ENCODE results near the gene NT5DC1.

Gene NT5DC1

DNA sequence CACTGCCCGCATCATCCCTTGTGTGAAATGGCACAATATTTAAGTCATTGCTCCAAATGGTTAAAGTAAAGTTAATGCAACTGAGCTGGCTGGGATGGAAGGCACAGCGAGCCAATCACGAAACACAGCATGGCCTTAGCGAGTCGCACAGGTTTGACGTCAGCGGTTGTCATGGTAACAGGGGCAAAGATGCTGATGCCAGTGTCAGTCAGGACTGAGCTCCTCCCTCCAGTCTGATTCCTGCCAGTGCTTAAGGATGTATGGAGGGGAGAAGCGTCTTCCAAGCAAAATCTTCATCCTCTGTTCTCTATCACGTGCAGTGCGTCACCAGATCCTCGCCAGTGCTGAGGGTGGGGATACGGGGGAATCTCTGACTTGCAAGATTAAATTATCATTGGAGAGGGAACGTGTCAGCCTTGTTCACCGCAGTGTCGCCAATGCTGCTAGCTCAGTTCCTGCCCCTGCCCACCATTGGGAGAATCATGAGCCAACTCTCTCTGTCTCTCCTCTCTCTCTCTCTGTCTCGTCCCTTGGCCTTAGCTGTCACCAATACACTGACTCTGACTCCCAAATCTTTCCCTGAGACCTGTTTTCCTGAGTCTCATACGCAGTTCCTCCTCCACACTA is 128.7 kb downstream of the NT5DC1 start:
- in situ Hi-C loops (cut with HindIII; ENCODE audit: low sequenced_read_pairs): no loop called here

DNA sequence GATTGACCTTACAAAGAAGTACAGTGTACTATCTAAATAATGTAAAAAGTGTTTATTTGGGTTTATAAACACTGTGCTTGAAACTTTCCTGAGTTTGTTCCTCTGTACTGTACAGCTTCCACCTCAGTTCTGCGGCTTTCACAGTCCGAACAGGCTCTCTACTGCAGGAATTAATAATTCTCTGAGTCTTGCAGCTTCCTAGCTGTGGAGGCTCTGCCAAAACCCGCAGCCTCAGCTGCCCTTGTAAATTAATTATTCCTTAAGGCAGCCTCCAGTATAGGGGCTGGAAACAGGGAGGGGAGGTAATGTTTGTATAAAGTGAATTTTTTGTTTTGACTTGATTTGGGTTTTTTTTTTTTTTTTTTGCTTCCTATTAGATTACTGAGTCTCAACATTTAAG is 134.0 kb downstream of the NT5DC1 start:
- in situ Hi-C loops (cut with HindIII; ENCODE audit: low sequenced_read_pairs): no loop called here

DNA sequence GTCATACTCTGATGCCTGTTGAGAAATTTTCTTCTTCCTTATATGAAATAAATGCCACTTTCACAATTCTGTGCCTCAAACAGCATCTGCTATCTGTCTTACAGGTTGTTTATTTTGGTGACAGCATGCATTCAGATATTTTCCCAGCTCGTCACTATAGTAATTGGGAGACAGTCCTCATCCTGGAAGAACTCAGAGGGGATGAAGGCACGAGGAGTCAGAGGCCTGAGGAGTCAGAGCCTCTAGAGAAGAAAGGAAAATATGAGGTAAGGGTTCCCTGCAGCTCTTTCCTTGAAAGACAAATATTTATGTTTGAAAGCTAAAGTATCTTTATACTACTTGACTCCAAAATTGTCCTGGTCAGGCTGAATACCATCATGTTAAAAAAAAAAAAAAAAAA is 137.4 kb downstream of the NT5DC1 start:
- in situ Hi-C loops (cut with HindIII; ENCODE audit: low sequenced_read_pairs): no loop called here

DNA sequence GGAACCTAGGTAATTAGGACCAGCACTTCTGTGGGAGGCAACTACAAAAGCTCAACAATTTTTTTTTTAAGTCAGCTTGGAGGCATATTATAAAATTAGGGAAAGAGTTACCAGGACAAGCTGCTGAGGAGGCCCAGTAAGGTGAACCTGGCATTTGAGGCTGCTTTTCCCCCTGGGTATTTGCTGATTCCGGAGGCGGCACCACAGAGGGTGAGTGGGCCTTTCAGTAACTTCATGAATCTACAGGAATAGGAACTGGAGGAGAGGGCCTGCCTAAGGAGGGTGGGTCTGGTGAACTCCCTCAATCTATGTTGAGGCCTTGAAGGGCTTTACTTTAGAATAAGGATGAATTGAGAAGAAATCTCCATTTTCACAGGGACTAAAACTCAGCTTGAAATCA is 138.6 kb downstream of the NT5DC1 start:
- in situ Hi-C loops (cut with HindIII; ENCODE audit: low sequenced_read_pairs): no loop called here

DNA sequence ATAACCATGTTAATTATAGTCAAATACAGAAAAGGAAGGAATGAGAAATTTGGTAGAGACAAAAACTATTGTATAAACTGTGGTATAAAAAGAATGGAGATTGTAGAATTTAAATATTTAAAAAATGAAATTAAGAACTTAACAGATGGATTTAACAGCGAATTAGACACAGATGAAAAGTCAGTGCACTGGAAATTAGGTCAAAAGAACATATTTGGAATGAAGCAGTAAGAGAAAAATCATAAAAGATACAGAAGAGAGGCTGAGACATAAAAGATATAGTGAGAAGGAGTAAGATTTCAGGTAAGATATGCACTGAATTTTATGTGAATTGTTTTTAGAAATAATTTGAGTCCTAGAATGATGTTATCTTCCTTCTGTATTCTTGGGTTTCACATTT is 139.2 kb downstream of the NT5DC1 start:
- in situ Hi-C loops (cut with HindIII; ENCODE audit: low sequenced_read_pairs): no loop called here

DNA sequence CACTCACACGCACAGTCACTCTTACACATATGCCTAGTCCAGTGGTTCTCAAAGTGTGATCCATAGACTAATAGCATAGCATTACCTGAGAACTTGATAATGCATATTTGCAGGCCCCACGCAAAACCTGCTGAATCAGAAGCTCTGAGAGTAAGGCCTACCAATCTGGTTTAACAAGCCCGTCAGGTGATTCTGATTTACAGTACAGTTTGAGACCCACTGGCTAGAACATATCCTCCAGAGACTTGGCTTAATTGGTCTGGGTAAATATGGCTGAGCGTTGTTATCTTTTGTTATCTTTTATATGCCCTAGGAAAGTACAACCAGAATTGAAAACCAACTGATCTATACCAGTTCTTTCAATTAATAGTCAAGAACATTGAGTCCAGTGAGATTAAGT is 143.6 kb downstream of the NT5DC1 start:
- in situ Hi-C loops (cut with HindIII; ENCODE audit: low sequenced_read_pairs): no loop called here

DNA sequence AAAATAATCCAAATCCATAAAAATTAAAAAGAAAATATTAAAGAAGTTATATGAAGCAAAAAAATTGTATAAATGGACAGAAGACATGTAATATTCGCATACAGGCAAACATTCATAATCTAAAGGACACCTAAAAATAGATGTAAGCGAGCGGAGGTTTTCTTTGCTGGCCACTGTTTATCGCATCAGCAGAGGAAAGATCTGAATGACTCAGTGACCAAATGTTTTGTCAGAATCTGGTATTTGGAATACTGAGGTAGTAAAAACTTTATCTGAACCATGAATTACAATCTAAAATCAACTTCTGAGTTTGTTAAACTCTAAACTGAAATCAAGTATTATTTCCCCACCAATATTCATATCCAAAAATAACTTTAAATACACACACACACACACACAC is 145.4 kb downstream of the NT5DC1 start:
- in situ Hi-C loops (cut with HindIII; ENCODE audit: low sequenced_read_pairs): no loop called here

DNA sequence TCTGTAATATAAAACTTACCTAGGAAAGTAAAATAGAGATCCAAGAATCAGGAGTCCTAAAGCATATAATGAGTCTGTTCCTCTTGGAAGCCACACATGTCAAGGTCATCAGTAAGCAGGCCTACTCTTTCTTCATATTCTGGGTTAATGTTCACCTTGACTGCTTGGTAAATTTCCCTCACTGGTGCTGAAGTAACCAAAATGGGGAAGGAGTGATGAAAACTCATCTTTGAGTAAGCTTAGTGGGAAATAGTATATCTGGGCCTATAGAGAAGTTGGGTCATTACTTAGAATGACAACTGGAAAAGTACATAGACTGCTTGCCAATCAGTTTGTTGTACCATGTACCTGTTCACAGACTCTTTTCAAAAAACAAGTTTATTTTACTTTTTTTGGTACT is 146.6 kb downstream of the NT5DC1 start:
- in situ Hi-C loops (cut with HindIII; ENCODE audit: low sequenced_read_pairs): no loop called here

DNA sequence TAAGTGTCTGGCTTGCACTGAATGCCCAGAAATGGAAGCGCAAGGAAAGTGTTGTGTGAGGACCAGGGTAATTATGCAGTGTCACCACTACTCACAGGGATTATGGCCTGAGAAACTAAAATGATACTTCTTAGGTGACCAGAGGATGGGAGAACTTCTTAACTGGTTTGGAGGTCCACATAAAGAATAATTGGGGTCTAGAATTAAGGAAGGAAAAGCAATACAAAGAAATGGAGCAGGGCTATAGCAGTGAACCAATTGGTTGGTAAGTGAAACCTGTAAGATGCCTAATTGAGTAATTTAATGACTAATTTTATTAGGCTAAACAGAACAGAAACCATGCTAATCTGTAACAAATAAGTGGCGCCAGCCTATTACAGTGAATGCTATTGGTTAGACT is 147.9 kb downstream of the NT5DC1 start:
- in situ Hi-C loops (cut with HindIII; ENCODE audit: low sequenced_read_pairs): no loop called here

DNA sequence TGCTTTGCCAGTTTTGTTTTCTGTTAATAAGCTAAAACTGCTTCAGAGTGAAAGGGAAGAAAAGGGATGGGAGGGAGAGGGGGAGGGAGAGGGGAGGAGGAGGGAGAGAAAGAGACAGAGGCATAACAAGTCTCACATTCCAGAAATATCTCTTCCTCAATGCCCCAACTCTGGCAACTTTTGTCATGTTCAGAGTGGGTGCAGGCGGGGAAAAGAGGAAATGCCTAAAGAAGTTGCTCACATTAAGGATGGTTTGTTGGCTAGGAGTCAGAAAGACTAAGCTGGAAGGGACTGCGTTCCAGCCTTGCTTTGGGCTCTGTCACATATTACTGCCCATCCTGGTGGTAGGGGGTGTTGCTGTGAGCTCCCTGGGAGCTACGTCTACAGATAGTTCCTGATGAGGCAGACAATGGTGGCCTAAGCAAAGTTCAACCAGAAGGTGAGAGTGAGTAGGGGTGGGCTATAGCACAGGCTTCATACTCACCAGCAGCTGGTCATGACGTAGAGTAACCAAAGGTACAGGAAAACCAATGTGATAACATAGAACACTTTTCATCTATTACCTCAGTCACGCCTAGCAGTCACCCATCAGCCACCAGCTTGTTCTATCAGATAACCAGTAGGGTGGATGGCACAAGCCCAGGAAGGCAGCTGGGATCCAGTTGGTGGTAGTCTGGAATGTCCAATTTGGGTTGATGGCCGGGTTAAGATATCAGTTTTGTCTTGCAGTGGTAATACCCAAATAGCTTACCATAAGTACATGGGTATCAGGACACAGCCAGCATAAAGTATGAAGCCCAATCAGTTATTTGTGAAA is 151.1 kb downstream of the NT5DC1 start:
- in situ Hi-C loops (cut with HindIII; ENCODE audit: low sequenced_read_pairs): loop anchor here (25.0 kb wide), 1 partner anchor 311 kb away; the partner anchor contains the start of genes CALHM4 and RWDD1

DNA sequence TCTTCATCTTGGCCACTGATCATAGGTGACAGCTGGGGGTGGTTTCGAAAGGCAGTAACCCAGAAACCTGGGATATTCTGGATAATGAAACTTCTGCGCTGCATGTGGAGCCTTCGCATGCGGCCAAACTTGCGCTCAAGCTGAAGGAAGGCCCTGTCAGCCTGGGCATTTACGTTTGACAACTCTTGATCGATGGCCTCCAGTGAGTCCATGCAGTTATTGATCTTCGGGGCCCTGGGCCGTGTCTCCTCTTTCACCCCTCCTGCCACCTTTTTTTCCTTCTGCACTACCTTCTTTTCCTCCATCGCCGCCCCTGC is 152.5 kb downstream of the NT5DC1 start:
- in situ Hi-C loops (cut with HindIII; ENCODE audit: low sequenced_read_pairs): loop anchor here (25.0 kb wide), 1 partner anchor 309 kb away; the partner anchor contains the start of genes CALHM4 and RWDD1

DNA sequence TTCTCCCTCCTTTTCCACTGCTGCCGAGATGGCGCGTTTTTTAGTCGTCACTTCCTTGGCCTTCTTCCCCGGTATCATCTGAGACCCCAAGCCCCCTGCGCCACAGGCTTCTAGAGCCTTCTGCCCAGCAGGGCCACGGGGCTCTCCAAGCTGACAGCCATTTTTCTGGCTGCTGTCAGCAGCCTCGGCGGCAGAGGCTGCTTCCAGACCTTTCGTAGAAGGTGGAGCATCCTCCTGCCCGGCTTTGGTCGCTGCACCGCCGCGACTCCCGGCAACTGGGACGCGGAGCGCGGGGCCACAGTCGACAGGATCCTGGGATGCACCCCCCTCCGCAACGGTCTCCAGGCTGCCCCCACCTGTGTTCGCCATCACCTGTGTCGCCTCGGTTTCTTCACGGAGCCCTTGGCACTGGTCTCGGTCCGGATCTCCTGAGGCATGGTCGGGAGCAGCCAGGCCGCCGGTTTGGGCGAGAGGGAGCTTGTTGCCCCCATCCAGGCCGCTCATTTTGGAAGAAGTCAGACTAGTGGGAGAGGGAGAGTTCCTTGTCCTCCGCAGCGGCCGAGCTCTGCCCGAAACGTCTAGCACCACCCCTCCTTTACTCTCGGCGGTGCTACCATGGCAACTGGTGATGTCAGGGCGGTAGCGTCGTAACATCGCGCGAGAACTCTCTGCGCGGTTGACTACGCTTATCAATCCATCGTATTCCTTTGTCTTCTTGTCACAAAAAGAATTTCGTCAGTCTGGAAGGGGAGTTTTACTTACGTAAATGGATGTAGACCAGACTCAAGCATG is 153.0 kb downstream of the NT5DC1 start, which contains the start of gene TSPYL4:
TSS of gene TSPYL4 (minus strand) at position 571 of the 792 bp plus-strand sequence. CDS start at position 504, 67 bp downstream.
- in situ Hi-C loops (cut with HindIII; ENCODE audit: low sequenced_read_pairs): loop anchor here (25.0 kb wide), 1 partner anchor 309 kb away; the partner anchor contains the start of genes CALHM4 and RWDD1

DNA sequence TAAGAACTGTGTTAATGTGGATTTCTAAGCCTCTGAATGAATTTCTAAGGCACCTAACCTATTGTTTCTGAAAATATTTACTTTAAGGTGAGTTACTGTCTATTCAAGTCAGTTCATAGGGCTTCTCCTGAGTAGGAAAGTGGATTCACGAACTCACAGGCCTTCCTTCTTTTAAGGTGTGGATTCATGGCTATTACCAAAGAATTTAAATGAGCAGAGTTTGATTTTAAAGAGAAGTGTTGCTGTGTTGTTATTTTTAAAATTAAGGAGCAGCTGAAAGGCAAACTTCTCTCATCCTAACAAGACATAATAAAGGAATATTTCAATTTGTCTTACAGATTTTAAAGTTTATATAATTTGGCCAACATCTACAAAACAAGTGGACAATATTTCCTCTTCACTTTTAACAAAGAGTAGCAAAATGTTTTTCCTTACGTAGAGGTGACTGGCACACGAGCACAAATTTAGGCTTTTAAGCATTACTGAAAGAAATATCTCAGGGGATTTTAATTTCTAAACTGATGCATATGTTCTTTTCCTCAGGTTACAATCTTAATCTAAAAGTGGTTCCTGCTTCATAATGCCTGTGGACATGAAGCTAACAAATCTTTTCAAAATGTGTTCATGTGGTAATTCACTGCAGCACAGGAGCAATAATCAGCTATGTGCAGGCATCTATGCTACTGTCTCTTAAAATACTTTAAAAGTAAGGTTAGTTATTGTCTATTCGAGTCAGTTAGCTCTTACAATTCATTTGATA is 153.8 kb downstream of the NT5DC1 start:
- in situ Hi-C loops (cut with HindIII; ENCODE audit: low sequenced_read_pairs): loop anchor here (25.0 kb wide), 1 partner anchor 308 kb away; the partner anchor contains the start of genes CALHM4 and RWDD1

DNA sequence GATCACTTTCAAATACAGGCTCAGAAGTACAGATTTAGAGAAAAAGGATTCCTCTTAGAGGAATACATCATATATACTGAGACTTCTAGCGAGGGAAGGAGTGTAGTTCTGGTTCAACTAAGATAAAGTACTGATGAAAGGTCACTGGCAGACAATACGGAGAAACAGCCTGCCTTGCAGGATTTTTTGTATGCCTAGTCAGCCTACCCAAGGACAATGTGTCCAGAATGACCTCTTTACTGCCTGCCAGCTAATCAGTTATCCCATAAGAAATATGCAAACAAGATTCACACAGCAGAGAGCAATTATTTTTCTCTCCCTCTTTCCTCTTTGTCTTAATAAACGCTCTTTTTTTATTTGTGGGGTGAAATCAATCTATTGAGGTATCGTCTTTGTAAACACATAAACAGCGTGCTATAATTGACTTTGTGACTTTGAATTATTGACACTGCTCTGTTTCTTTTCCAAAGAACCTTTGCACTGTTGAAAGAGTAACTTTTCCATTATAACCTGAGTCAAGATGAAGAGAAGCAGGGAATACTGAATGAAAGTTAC is 154.7 kb downstream of the NT5DC1 start:
- in situ Hi-C loops (cut with HindIII; ENCODE audit: low sequenced_read_pairs): loop anchor here (25.0 kb wide), 1 partner anchor 307 kb away; the partner anchor contains the start of genes CALHM4 and RWDD1

DNA sequence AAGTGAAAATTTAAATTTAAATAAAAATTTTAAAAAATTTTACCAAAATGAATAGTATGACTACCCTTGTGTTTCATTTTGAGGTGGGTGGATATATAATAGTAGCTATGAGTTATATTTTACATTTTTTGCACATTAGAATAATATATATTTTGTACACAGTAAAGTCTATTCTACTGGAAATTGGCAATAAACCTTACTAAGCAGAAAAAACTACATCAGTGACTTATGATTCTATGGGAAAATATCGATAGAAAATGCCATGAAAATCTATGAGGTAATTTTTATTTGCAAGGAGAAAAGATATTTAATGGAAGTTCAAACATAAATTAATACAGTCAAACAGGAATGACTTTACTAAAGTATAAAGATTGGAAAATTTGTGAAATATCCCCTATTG is 156.0 kb downstream of the NT5DC1 start:
- in situ Hi-C loops (cut with HindIII; ENCODE audit: low sequenced_read_pairs): loop anchor here (25.0 kb wide), 1 partner anchor 306 kb away; the partner anchor contains the start of genes CALHM4 and RWDD1

DNA sequence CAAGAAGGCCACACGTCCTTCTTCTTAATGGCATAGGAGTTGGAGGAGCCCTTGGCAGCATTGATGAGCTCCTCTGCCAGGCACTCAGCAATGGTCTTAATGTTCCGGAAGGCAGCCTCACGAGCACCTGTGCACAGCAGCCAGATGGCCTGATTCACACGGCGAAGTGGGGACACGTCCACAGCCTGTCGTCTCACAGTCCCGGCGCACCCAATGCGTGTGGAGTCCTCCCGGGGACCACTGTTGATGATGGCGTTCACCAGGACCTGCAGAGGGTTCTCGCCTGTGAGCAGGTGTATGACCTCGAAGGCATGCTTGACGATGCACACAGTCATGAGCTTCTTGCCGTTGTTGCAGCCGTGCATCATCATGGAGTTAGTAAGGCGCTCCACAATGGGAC is 157.9 kb downstream of the NT5DC1 start:
- in situ Hi-C loops (cut with HindIII; ENCODE audit: low sequenced_read_pairs): loop anchor here (25.0 kb wide), 1 partner anchor 304 kb away; the partner anchor contains the start of genes CALHM4 and RWDD1

DNA sequence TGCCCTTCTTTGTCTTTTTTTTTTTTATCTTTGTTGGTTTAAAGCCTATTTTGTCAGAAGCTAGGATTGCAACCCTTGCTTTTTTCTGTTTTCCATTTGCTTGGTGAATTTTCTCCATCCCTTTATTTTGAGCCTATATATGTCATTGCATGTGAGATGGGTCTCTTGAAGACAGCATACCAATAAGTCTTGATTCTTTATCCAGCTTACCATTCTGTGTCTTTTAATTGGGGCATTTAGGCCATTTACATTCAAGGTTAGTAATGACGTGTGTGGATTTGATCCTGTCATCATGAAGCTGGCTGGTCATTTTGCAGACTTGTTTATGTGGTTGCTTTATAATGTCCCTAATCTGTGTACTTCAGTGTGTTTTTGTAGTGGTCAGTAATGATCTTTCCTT is 162.7 kb downstream of the NT5DC1 start:
- in situ Hi-C loops (cut with HindIII; ENCODE audit: low sequenced_read_pairs): loop anchor here (25.0 kb wide), 1 partner anchor 299 kb away; the partner anchor contains the start of genes CALHM4 and RWDD1

DNA sequence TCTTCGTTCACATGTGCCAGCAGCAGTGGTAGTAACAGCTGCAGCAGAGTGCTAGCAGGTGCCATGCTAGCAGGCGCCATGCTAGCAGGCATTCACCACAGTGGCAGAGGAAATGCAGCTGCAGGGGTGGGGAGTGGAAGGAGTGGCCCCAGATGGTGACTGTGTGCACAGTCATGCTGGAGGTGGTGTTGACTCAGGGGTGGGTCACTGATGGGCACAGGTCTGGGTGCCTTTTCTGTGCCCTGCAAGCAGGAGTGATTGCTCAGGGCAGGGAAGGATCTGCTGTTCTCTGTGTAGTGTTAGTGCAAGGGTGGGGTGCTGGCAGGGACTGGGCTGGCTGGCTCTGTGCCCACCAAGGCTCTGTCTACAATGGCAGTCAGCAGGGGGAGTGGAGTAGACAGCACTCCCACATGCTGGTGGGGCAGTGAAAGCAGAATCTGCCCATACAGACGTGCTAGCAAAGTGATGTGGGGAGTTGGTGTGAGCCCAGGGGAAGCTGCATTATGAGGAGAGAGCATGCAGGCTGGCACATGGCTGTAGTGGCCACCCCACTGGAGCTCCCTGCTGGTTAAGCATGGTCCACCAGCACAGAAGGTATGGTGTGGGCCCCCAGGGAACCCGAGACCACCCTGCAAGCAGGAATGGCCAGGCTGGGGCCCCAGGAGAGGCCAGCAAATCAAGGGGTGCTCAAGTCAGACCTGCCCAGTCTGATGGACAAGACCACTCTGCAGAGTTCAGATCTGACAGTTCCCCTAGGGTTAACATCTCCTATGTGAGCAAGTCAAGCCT is 164.6 kb downstream of the NT5DC1 start:
- in situ Hi-C loops (cut with HindIII; ENCODE audit: low sequenced_read_pairs): loop anchor here (25.0 kb wide), 1 partner anchor 297 kb away; the partner anchor contains the start of genes CALHM4 and RWDD1

DNA sequence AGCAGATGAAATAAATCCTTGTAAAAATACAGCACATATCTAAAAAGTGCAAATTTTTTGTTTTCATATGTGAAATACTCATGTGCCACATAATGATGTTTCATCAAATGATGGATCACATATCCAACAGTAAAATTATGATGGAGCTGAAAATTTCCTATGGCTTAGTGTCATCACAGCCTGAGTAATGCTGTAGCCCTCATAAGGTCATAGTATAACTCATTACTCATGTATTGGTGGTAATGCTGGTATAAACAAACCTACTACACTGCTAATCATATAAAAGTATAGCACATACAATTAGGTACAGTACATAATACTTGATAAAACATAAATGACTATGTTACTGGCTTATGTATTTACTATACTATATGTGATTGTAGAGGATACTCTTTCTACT is 166.2 kb downstream of the NT5DC1 start:
- in situ Hi-C loops (cut with HindIII; ENCODE audit: low sequenced_read_pairs): loop anchor here (25.0 kb wide), 1 partner anchor 295 kb away; the partner anchor contains the start of genes CALHM4 and RWDD1

All from endothelial cell of hepatic sinusoid (primary cell).